ENCODE measurements around the gene DGUOK.

Gene DGUOK

DNA sequence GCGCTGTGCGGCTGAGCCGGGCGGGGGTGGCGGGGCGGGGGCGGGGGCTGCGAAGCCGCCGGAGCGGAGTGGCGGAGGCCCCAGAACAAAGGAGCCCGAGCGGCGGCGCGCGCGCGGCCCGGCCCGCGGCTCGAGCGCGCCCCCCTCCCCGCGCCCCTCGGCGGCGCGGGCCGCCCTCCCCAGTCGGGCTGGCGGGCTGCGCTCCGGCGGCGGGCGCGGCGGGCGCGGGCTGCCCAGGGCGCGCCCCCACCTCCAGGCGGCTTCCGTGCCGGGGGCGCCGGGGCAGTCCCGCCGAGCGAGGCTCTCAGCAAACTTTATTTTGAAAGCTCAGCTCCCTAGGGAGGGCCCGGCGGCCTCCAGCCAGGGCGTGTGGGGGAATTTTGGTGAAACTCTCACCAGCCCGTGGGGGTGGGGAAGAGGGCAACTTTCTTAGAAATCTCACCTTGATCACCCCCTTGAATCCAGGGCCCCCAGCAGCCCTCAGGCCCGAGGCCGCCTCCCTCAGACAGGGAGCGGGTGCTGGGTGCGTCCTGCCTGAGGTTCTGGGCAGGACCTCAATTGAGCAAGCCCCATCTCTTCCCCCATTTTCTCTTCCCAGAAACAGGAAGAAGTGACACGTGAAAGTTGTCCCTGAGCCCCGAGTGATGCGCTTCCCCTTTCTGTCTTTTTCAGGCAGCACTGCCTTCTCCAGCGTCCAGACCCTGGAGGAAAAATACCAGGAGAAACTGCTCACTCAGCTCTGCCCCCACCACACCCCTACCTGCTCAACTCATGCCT lies 58.8 kb downstream of the DGUOK start:
- H3K4me2 ChIP-seq (ENCODE audit: insufficient read depth, low read length, poor library complexity, severe bottlenecking): peak overlapping the region; percentile 72
- H3K23ac ChIP-seq (ENCODE audit: low read depth, low read length, poor library complexity): no peak overlapping the region
- H2BK120ac ChIP-seq (ENCODE audit: low read depth, low read length): peak overlapping the region; percentile 88
- no peak overlapping the region for H4K91ac ChIP-seq (ENCODE audit: low read depth, low read length, poor library complexity)
- H3K36me3 ChIP-seq (replicated peaks in 1 of 2; ENCODE audit: control insufficient read depth in 2 of 2, insufficient read depth in 2 of 2, low read length in 2 of 2): peaks cover 7 to 45% of the 10 kb centered on the region in 2 donors
- no peak overlapping the region for H2BK5ac ChIP-seq (ENCODE audit: low read length)
- no CpG with 5 or more reads among the region's 66 CpGs for WGBS, 2 donors (ENCODE audit: extremely low coverage in 2 of 2, insufficient read length in 2 of 2, insufficient replicate concordance in 1 of 2)
- peak overlapping the region; percentile 85 for H3K9ac ChIP-seq (ENCODE audit: low read depth, low read length, poor library complexity)
- peak overlapping the region; percentile 84 for H2AFZ ChIP-seq (ENCODE audit: low read length)
- peak overlapping the region; percentile 1 for H2AK5ac ChIP-seq (ENCODE audit: low read depth, low read length)
- H3K79me1 ChIP-seq (ENCODE audit: low read depth, low read length): peaks cover 3% of the 10 kb centered on the region
- H2BK15ac ChIP-seq (ENCODE audit: low read length): peak overlapping the region; percentile 37
- H3K4me3 ChIP-seq (ENCODE audit: low read length in 2 of 2): peak overlapping the region; percentile 66 to 81
- no peak for DNase-seq (ENCODE audit: low spot score)
- H3K27ac ChIP-seq (replicated peaks; ENCODE audit: low read length): no peak overlapping the region
- peak overlapping the region; percentile 32 for H3K14ac ChIP-seq (ENCODE audit: low read length)
- H4K8ac ChIP-seq (ENCODE audit: low read depth, low read length): no peak overlapping the region
- no peaks in the 10 kb centered on the region for H3K9me3 ChIP-seq (replicated peaks in 1 of 2; ENCODE audit: control insufficient read depth in 2 of 2, insufficient read depth in 1 of 2, low read depth in 1 of 2, low read length in 2 of 2)
- H3K4me1 ChIP-seq (ENCODE audit: control insufficient read depth in 2 of 2, insufficient read depth in 1 of 2, low read depth in 1 of 2, low read length in 2 of 2): peaks cover 33 to 38% of the 10 kb centered on the region in 2 donors
- peak overlapping the region; percentile 36 for H2BK12ac ChIP-seq (ENCODE audit: low read length)
- peak overlapping the region; percentile 96 for H3K18ac ChIP-seq (ENCODE audit: low read length)
- peaks cover 0 to 35% (median 12%) of the 10 kb centered on the region in 3 experiments for H3K27me3 ChIP-seq (ENCODE audit: control insufficient read depth in 3 of 3, insufficient read depth in 3 of 3, low read depth in 1 of 3, low read length in 3 of 3)
- H3K4ac ChIP-seq (ENCODE audit: low read length): peak overlapping the region; percentile 46

DNA sequence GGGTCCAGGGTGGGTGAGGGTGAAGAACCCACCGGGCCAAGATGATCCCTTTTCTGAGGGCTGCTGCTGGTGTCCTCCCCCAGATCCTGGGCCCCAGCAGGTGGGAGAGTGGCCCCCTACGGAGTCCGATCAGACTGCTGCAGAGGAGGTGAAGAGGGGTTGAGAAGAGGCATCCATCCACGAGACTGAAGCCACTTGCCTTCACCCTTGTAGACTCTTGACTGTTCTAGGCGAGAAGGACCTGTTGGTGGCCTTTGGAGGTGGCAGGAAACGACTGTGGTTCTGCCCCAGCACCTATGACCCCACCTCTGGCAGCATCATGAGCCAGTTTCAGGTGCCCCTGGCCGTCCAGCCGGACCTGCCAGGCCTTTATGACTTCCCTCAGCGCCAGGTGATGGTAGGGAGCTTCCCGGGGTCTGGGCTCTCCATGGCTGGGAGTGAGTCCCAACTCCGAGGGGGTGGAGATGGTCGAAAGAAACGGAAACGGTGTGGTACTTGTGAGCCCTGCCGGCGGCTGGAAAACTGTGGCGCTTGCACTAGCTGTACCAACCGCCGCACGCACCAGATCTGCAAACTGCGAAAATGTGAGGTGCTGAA lies 59.5 kb downstream of the DGUOK start:
- H2BK15ac ChIP-seq (ENCODE audit: low read length): no peak overlapping the region
- peak overlapping the region; percentile 32 for H3K14ac ChIP-seq (ENCODE audit: low read length)
- no peak overlapping the region for H2AFZ ChIP-seq (ENCODE audit: low read length)
- peak overlapping the region; percentile 72 for H3K4me2 ChIP-seq (ENCODE audit: insufficient read depth, low read length, poor library complexity, severe bottlenecking)
- peak overlapping the region; percentile 36 for H2BK12ac ChIP-seq (ENCODE audit: low read length)
- peaks cover 0 to 29% (median 10%) of the 10 kb centered on the region in 3 experiments for H3K27me3 ChIP-seq (ENCODE audit: control insufficient read depth in 3 of 3, insufficient read depth in 3 of 3, low read depth in 1 of 3, low read length in 3 of 3)
- DNase-seq (ENCODE audit: low spot score): no peak
- H3K18ac ChIP-seq (ENCODE audit: low read length): peak overlapping the region; percentile 0
- H3K27ac ChIP-seq (replicated peaks; ENCODE audit: low read length): no peak overlapping the region
- peaks cover 5% of the 10 kb centered on the region for H3K79me1 ChIP-seq (ENCODE audit: low read depth, low read length)
- no peak overlapping the region for H3K23ac ChIP-seq (ENCODE audit: low read depth, low read length, poor library complexity)
- H2BK120ac ChIP-seq (ENCODE audit: low read depth, low read length): no peak overlapping the region
- WGBS, 2 donors (ENCODE audit: extremely low coverage in 2 of 2, insufficient read length in 2 of 2, insufficient replicate concordance in 1 of 2): no CpG with 5 or more reads among the region's 21 CpGs
- no peak overlapping the region for H3K9ac ChIP-seq (ENCODE audit: low read depth, low read length, poor library complexity)
- H2BK5ac ChIP-seq (ENCODE audit: low read length): no peak overlapping the region
- no peaks in the 10 kb centered on the region for H3K9me3 ChIP-seq (replicated peaks in 1 of 2; ENCODE audit: control insufficient read depth in 2 of 2, insufficient read depth in 1 of 2, low read depth in 1 of 2, low read length in 2 of 2)
- H4K8ac ChIP-seq (ENCODE audit: low read depth, low read length): no peak overlapping the region
- H3K36me3 ChIP-seq (replicated peaks in 1 of 2; ENCODE audit: control insufficient read depth in 2 of 2, insufficient read depth in 2 of 2, low read length in 2 of 2): peaks cover 7 to 49% of the 10 kb centered on the region in 2 donors
- no peak overlapping the region for H3K4ac ChIP-seq (ENCODE audit: low read length)
- peak overlapping the region; percentile 66 to 81 for H3K4me3 ChIP-seq (ENCODE audit: low read length in 2 of 2)
- H3K4me1 ChIP-seq (ENCODE audit: control insufficient read depth in 2 of 2, insufficient read depth in 1 of 2, low read depth in 1 of 2, low read length in 2 of 2): peaks cover 30 to 38% of the 10 kb centered on the region in 2 donors
- peak overlapping the region; percentile 1 for H2AK5ac ChIP-seq (ENCODE audit: low read depth, low read length)
- H4K91ac ChIP-seq (ENCODE audit: low read depth, low read length, poor library complexity): no peak overlapping the region

DNA sequence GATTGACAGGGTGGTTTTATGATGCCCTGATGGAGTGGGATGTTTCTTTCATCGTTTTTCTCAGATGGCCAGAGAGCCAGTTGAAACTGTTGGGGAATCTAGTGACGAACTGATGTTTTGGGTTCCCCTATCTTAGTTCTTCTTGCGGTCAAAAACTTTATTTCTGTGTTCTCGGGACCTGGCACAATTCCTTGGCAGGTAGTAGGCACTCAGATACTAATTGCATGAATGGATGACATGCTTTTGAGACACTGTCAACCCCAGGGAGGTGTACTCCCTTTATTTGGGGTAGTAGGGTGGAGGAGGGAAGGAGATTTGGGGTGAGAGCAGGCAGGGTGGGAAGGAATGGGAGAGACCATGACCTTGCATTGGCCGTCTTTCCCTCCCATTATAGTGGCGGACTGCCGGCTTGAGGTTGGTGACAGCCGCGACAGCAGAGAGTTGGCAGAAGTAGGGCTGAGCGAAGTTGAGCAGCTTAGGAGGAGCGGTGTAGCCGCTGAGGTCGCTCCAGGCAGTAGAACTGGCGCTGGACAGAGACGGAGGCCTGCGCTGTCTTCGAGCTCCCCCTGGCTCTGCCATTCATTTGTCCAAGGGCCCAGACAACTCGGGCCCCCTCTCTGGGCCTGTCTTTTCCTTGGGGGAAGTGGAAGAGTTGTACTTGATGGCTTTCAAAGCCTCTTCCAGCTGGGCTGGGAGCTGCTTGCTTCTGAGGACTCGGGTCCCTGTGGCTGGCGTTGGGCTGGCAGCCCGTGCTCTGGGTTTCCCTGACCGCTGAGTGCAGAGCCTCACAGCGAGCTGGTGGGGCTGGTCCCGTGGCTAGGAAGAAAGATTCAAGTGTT lies 60.6 kb downstream of the DGUOK start:
- H2BK15ac ChIP-seq (ENCODE audit: low read length): no peak overlapping the region
- H3K9me3 ChIP-seq (replicated peaks in 1 of 2; ENCODE audit: control insufficient read depth in 2 of 2, insufficient read depth in 1 of 2, low read depth in 1 of 2, low read length in 2 of 2): no peaks in the 10 kb centered on the region
- H2AFZ ChIP-seq (ENCODE audit: low read length): no peak overlapping the region
- peak overlapping the region; percentile 19 for H2BK120ac ChIP-seq (ENCODE audit: low read depth, low read length)
- no peak overlapping the region for H3K4ac ChIP-seq (ENCODE audit: low read length)
- no peak overlapping the region for H3K4me2 ChIP-seq (ENCODE audit: insufficient read depth, low read length, poor library complexity, severe bottlenecking)
- no peak overlapping the region for H2BK12ac ChIP-seq (ENCODE audit: low read length)
- H2AK5ac ChIP-seq (ENCODE audit: low read depth, low read length): peak overlapping the region; percentile 31
- H3K9ac ChIP-seq (ENCODE audit: low read depth, low read length, poor library complexity): no peak overlapping the region
- H3K4me3 ChIP-seq (ENCODE audit: low read length in 2 of 2): peak overlapping the region in 1 of 2 donors; percentile 26
- H2BK5ac ChIP-seq (ENCODE audit: low read length): no peak overlapping the region
- no peak overlapping the region for H3K14ac ChIP-seq (ENCODE audit: low read length)
- no peak overlapping the region for H3K27ac ChIP-seq (replicated peaks; ENCODE audit: low read length)
- no peak overlapping the region for H4K8ac ChIP-seq (ENCODE audit: low read depth, low read length)
- WGBS, 2 donors (ENCODE audit: extremely low coverage in 2 of 2, insufficient read length in 2 of 2, insufficient replicate concordance in 1 of 2): no CpG with 5 or more reads among the region's 24 CpGs
- peaks cover 5% of the 10 kb centered on the region for H3K79me1 ChIP-seq (ENCODE audit: low read depth, low read length)
- peaks cover 28 to 34% of the 10 kb centered on the region in 2 donors for H3K4me1 ChIP-seq (ENCODE audit: control insufficient read depth in 2 of 2, insufficient read depth in 1 of 2, low read depth in 1 of 2, low read length in 2 of 2)
- H3K23ac ChIP-seq (ENCODE audit: low read depth, low read length, poor library complexity): peak overlapping the region; percentile 32
- H4K91ac ChIP-seq (ENCODE audit: low read depth, low read length, poor library complexity): no peak overlapping the region
- DNase-seq (ENCODE audit: low spot score): no peak
- peaks cover 0 to 17% (median 3%) of the 10 kb centered on the region in 3 experiments for H3K27me3 ChIP-seq (ENCODE audit: control insufficient read depth in 3 of 3, insufficient read depth in 3 of 3, low read depth in 1 of 3, low read length in 3 of 3)
- peak overlapping the region; percentile 55 for H3K18ac ChIP-seq (ENCODE audit: low read length)
- peaks cover 7 to 56% of the 10 kb centered on the region in 2 donors for H3K36me3 ChIP-seq (replicated peaks in 1 of 2; ENCODE audit: control insufficient read depth in 2 of 2, insufficient read depth in 2 of 2, low read length in 2 of 2)
